HG02852 (cell line): ENCODE measurements around the gene TLE3.

Source experiments
- ATAC-seq: cut with Tn5 transposase; IDR thresholded peaks from one replicate; pipeline ENCODE4 v1.9.1; 2021; ENCODE audit warnings: mild to moderate bottlenecking, moderate library complexity; ENCODE audit not compliant: unreplicated experiment

The TLE3 gene

DNA sequence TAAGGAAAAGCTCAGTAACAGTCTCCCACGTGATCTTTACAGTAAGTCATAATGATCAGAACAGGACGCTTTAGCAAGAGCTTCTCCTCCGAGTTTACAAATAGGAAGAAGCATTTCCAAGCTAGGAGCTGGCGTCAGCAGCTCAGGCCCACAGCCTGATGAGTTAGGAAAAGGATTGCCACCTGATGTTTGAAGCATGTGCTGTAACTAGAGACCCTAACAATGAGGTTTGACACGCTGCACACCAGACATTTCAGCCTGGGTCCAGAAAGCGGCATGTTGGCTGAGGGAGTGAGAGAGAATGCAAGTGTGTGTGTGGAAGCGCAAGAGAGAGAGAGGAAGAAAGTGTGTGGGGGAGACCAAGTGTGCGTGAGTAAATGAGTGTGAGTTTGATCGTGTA lies 47.3 kb downstream of the TLE3 start:
- no peak for ATAC-seq

DNA sequence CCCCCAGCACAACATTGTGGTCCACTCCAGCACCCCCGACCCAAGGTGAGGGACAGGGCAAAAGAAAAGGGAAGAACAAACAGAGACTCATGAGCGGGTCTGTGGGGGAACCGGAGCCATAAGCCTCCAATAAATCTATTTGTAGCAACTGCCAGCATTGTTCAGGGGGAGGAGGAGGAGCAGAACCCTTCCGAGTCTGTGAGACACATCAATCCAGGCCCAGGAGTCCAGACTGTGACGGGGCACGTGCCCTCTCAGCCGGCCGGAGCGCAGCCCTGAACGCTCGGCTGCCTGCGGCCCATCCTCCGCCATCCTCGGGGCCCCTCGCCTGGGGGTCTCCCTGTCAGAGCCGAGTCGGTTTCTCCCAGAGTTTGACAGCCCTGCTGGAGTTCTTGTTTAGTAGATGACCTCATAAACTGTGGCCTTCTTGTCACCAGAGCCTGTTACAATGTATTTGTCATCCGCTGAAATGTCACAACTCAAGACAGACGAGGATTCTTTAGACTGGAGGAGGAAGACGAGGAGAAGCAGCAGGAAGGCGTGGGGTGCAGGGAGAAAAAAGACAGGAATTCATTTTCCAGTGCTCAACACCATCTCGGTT lies 47.9 kb downstream of the TLE3 start:
- no peak for ATAC-seq

DNA sequence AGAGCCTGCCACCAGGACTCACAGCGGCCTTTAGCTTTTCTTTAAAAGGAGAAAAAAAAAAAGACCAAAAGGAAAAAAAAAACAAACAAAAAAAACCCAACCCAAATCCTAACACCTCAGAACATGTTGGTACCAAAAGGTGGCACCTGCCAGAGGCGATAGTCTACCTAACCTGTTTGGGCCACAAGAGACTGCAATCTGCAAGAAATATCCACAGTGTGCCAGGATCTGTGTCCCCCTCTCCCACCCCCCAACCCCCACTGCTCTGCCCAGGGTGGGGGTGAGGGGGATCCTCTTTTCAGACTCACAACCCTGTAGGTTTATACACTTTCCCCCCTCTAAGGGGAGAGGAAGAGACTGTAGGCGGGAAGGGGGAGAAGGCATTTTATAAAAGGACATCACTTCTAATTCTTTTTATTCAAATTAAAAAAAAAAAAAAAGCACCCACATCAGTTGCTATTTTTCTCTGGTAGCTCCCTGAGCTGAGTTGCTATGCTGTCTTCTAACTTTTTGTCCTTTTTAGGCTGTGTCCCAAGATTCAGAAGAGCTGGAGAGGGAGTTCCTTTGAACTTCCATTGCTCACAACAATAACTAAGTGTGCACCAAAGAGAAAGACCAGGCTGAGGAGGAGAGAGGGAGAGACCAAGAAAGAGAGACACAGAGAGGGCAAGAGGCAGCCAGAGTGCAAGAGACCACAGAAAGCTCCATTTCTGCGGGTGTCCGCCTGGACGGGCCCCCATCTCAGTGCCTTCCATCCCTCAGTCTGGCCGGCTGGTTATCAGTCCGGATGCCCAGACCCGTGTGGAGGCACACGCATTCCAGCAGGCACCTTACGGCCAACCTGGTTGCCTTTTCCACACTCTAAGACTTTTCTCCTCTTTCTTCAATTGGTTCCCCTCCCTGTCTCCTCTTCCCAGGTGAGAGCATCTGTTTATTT lies 48.9 kb downstream of the TLE3 start:
- ATAC-seq: no peak

DNA sequence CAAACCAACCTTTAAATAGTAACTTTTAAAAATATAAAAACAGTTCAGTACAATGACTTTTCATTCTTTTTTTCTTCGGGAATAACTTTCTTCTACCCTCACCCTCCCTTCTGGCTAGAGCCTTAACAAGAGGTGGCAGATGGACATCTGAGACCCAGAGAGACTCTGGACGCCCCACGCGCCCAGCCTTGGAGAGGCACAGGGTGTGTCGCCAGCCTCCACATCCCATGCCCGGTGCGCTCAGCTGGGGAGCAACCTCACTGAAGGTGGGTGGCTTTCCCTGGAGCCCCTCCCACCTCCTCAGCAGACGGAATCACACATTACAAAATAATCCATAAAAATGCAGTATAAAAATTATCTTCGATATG lies 49.5 kb downstream of the TLE3 start:
- ATAC-seq: no peak

DNA sequence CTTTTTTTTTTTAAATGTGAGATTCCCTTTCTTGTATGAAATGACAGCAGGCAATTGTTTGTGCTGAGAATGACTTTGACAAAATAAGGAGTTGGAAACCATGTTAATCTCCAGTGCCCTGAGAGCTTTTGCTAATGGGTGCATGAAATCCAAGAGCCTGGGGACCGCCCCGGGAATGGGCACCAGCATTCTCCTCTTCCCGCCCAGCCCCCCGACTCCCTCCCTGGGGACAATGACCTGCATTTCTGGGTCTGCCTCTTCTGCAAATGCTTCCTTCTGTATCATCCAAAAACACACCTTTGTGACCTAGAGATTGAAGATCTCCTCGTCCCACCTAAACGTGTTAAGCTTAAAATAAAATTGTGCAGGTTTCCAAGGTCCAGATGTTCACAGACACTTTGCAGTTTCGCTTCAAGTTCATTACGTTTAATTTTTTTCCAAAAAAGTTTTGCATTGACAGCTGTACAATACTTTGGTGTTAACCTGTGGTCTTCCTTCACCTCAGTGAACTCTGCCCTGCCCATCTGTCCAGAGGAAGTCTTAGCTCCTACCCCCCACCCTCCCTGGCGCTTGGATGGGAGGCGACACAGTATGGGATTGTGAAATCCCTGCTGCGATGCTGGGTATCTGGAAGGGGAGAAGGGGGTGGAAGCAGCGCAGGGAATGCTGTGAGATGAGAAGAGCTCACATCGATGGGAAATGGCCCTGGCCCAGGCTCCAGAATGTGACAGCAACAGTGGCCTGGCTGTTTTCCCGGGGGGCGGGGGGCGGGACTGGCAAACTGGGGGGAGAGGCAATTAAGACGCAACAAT lies 50.1 kb downstream of the TLE3 start:
- no peak for ATAC-seq

DNA sequence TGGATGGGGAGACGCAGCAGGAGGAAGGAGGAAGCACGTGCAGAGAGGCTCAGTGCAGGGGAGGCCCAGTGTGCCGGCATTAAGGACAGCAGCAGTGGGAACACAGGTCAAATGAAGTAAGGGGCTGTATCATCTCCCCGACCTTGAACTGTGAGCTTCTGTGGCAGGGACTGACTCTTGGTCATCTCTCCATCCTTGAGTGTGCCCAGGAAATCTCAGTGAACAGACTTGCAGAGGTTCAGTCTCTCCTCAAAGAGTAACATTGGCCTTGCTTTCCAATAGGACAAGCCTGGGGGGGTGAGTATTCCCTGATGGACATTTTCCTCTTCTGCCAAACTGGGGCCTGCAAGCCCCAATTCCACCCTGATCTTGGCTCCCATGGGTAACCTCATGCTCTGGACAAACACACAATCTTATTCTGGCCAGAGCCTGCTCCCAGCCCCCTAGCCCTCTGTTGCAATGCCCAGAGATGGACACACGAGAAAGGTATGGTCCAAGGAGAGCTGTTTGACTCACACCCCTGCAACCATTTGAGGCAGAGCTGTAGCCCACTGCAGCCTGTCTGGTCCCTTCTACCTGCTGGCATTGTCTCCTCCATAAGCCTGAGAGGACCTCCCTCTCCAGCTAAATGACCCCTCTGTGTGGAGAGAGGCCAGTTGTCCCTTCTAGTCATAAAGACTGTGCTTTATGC lies 50.9 kb downstream of the TLE3 start:
- no peak for ATAC-seq

DNA sequence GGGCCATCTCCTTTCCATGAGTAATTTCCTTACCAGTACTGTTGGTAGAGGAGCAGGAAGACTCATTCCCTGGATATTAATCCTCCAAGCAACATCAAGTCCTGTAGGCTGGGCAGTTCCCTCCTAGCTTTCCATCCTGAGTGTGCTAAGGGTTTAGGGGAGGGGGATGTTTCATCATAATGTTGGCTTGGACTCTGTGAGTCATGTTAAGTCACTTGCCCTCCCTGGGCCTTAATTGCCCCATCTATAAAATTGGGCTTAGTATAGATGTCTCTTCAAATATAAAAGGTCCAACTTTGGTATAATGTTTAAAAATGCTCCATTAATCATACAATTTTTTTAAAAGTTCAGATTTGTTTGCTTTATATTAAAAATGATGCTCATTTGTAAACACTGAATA lies 52.7 kb downstream of the TLE3 start:
- ATAC-seq: no peak

DNA sequence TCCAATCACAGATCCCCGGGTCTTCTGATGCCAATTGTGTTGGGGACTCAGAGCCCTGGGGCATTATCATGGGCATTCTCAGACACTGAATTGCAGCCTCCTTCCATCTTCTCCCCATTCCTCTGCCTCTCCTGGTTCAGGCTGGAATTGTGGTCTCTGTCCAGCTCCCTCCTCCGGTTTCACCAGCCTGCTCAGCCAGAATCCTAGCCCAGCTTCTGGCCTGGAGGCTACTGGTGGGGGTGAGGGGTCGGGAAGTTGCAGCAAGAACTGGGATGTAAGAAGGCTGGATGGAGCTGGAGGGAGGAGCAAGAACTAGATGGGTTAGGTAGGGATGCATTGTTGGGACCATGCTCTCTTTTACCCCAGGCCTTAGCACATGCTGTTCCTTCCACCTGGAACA lies 53.5 kb downstream of the TLE3 start:
- no peak for ATAC-seq

DNA sequence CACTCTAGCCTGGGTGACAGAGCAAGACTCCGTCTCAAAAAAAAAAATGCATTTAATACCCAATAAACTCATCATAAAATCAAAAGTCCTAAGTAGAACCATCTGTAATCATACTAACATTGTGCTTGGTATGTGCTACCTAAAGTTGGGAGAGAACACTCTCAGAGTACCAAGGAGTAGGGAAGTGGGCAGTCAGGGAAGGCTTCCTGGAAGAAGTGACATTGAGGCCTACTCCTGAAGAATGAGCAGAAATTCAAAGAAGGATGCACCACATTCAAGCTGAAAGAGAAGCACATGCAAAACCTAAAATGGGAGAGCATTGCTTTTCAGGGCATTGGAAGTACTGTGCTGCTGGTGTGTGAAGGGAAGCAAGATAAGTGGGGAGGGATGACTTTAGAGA lies 54.1 kb downstream of the TLE3 start:
- no peak for ATAC-seq

DNA sequence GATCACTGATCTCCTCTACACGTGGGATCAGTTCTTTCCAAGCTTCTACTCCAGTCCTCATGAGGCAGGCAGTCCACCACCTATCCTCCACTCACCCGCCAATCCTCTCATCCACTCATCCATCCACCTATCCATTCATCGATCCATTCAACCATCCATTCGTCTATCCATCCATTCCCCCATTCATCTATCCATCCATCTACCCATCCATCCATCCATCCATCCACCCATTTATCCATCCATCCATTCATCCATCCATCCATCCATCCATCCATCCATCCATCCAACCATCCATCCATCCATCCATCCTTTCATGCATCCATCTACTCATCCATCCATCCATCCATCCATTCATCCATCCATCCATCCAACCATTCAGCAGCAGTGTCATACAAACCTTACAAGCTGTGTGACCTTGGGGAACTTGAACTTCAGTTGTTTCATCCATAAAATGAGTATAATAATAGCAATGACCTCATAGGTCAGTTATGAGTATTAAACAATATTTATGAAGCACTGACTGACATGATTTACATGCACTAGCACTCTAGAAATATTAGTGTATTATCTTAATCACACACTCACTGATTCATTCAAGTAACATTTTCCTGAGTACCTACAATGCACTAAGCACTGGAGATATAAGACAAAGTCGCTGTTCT lies 55.0 kb downstream of the TLE3 start:
- no peak for ATAC-seq

DNA sequence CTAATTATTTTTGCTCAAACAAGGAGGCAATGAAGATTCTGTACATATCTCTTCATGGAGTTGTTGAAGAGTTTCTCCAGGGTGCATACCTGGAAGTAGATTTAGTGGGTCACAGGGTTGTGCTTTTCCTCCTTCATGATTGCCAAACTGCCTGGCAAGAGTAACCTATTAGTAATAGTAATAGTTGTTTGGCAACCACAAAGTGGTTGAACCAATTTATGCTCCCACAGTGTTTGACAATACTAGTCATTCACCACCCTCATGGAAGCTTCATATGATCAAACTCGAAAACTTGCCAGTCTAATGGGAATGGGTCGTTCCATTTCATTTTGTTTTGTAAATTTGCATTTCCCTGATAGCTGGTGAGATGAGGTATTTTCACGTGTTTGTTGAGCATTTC lies 57.8 kb downstream of the TLE3 start:
- no peak for ATAC-seq

DNA sequence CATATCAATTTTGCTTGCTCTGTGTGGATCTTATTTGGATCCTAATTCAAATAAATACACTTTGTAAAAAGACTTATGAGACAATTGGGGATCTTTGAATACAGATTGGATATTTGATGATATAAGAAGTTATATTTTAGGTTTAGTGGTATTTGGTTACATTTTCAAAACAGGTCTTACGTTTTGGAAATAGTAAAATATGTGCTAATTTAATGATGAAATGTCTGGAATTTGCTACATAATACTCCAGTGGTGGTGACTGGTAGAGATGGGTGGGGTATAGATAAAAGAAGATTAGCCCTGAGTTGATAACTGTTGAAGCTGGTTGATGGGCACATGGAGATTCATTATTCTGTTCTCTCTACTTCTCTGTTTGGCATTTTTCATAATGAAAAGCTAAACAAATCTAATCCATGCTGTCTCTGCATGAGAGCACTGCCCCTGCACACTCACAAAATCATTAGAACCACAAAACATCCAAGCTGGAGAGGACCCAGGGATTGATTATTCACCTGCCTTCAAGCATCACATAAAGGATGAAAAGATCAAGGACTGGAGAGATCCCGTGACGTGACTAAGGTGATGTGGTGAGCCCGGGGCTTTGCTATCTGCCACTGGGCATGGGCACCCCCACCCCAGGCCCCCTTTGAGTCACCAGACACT lies 58.9 kb downstream of the TLE3 start:
- no peak for ATAC-seq

DNA sequence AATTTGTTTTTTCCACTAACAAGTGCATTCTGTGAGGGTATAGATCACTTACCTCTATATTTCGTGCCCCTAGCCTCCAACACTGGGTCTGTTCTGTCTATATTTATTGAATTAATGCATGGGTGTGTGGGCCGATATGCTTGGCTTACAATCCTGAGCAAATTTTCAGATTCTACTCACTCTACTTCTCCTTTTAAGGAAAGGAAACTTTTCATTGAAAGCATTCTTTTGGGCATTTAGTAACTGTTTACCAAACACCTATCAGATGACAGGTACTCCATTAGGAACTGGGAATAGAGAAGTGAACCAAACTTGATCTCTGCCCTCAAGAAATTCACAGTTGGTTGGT lies 60.5 kb downstream of the TLE3 start:
- peak; percentile 9 for ATAC-seq

DNA sequence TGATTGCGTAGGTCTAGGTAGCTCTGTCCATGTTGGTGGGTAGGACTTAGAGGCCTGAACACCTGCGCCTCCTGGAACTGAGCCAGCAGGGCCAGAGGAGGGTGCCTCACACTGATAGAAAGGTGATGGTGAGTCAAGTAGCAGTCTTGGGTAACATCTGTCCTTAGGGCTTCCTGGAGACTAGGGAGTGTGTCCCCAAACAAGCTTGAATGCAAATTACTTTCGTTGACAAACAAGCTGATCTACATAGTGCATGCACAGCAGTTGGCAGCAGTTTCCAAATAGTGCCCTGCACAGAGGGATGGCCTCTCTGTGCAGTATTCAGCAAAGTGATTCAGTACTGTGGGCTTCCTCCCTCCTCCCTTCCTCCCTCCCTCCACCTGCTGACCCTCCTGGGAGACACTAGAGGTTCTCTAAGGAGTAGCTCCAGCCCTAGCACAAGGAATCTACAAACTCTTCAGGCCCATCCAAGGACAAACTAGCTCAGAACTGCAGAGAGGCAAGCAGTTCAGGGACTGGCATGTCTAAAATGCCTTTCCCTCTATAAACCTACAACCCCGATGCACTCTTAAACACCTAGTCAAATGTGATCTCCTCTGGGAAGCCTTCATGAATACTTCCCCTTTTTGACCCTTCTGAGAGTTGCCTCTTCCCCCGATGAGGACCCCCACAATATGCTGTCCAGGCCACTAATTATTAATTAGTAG lies 61.0 kb downstream of the TLE3 start:
- ATAC-seq: peak; percentile 70

DNA sequence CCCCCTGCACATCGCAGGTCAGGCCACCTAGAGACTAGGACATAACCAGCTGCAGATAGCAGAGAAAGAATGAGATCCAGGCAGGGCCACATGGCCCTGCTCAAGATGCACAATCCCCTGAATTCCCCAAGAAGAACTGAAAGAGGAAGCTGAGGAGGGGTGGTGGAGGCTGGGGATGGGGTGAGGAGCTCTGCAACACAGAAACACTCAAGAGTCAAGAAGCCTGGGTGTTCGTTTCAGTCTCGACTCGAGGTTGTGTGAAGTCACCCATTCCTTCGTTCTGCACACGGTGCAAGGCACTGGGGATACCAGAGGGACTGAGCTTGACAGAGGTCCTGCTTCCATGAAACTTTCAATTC lies 62.0 kb downstream of the TLE3 start:
- ATAC-seq: peak; percentile 65

DNA sequence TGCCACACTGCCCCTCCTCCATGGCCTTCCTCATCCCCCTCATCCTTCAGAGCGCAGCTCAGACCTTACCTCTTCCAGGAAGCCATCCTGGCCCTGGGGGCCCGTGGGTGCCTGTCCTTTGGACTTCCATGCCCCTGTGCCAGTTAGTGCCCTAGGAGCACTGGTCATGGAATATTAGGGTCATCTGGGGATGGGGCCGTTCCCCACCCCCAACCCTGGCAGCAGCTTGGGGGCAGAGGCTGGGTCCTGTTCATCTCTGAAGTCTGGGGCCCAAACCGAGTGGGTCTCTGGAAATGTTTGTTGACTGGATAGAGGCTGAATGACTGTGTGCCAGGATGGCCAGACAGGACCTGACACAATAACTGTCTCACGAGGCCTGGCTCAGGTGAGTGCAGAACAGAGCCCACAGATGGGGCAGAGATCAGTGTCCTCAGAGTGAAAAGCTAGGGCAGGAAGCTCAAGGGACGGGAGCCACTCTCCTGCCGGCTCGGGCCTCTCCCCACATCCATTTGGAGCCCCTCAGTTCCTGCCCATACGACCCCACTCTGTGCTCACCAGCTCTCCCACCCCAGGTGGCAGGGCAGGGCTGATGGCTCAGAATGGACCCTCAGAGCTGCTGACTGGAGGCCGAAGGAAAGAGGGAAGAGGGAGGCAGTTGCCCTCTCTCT lies 62.5 kb downstream of the TLE3 start:
- no peak for ATAC-seq

DNA sequence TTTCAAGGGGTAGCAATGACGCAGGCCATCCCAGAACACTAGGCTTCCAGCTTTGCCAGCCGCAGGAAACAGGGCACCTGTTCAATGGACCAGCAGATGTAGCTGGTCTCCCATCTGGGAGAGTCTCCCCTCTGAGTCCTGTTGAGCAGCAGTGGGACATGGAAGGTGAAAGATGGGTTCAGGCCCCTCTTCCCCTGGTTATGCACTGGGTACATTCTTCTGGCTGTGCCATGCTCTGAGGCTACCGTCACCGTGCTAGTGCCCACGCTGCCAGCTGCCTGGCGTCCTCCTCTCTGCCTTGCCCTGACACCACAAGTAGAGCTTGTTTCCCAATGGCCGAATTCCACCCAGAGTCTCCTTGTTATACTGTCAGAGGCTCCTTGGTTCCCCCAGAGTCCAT lies 63.1 kb downstream of the TLE3 start:
- ATAC-seq: no peak

DNA sequence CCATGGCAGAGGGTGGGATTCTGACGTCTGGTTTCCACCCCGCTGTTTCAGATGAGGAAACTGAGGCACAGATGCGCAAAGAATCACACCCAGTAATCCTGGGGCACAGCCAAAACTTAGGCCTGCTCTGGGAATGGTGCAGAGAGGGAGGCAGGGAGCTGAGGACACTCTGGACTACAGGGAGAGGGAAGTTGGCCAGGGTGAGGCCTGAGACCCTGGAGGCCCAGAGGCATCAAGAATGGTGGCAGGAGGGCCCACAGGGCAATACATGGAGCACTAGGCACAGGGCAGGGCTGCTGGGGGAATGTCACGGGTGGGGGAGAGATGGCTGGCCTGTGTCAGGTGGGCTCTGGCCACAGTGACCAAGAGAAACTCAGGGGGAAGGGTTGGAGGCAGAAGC lies 63.6 kb downstream of the TLE3 start:
- no peak for ATAC-seq

DNA sequence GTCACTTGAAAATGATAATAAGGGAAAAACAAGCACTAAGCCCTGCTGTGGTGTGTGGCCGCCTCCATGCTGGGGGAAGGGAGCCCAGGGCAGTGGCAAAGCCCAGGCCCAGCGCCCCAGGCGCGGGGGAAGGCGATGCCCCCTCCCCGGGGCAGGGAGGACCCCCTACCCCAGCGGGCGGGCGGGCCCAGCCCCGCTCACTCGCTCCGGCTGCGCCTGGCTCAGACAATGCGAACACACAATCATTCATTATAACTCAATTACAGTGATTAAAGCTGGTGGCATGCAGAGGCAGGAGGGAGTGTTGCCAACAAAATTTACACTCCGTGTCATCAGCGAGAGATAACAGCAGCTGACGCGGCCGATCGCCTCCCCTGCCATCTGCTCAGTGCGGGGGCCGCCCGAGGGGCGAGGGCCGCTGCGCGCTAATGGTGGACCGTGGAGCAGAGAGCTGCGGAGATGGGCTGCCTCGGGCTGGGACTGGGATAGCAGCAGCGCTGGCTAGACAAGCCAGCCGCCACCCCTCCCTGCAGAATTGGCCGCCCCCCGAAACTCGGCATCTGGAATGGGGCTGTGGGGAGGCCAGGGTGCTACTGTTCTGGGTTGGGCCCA lies 64.1 kb downstream of the TLE3 start:
- ATAC-seq: no peak
